OCI-LY1 (cell line): ENCODE data around the gene KIF16B.
"Not testable (repeated sequence)": the region's sequence is repeated elsewhere in the genome, so short reads cannot be mapped to it uniquely, and the experiment has no call there.

ENCODE experiments used
- H2AFZ ChIP-seq: fragments of 200-600 bp; sonication (generic), shearing (Covaris generic); 2 replicates; pipeline ENCODE4 v1.6.0; 2014; ENCODE audit warnings: antibody characterized with exemption, mild to moderate bottlenecking, low read length
- H3F3A ChIP-seq: fragments of 200-600 bp; sonication (generic), shearing (Covaris generic); 2 replicates; pipeline ENCODE4 v1.6.0; 2014; ENCODE audit warnings: mild to moderate bottlenecking, antibody characterized with exemption, low read length, moderate library complexity; ENCODE audit not compliant: insufficient read depth
- H3K27ac ChIP-seq: fragments of 200-600 bp; sonication (generic); 2 replicates; pipeline ENCODE4 v1.5.1; 2014; ENCODE audit warnings: low read length, mixed run types, mild to moderate bottlenecking, low read depth; ENCODE audit not compliant: poor library complexity, severe bottlenecking
- H3K27me3 ChIP-seq: fragments of 200-600 bp; sonication (generic); 2 replicates; pipeline ENCODE4 v1.6.0; 2014; ENCODE audit warnings: antibody characterized with exemption, mild to moderate bottlenecking, low read length, moderate library complexity; ENCODE audit not compliant: insufficient read depth
- H3K36me3 ChIP-seq: fragments of 200-600 bp; sonication (generic); 2 replicates; pipeline ENCODE4 v1.6.1; 2014; ENCODE audit warnings: mild to moderate bottlenecking, antibody characterized with exemption, low read length, moderate library complexity, mixed read lengths; ENCODE audit not compliant: insufficient read depth
- H3K4me1 ChIP-seq: fragments of 200-600 bp; sonication (generic); 2 replicates; pipeline ENCODE4 v1.5.1; 2014; ENCODE audit warnings: mild to moderate bottlenecking, low read length, moderate library complexity; ENCODE audit not compliant: insufficient read depth, severe bottlenecking
- H3K4me2 ChIP-seq: fragments of 200-600 bp; sonication (generic), shearing (Covaris generic); 2 replicates; pipeline ENCODE4 v1.6.1; 2014; ENCODE audit warnings: low read length
- H3K4me3 ChIP-seq: fragments of 200-600 bp; sonication (generic); 2 replicates; pipeline ENCODE4 v1.5.1; 2014; ENCODE audit warnings: low read length, low read depth, mild to moderate bottlenecking, mixed read lengths; ENCODE audit not compliant: poor library complexity, severe bottlenecking
- H3K79me2 ChIP-seq: fragments of 200-600 bp; shearing (Covaris generic); 2 replicates; pipeline ENCODE4 v1.6.1; 2016; ENCODE audit warnings: mixed run types, low read length, mixed read lengths; ENCODE audit not compliant: insufficient read depth
- H3K9ac ChIP-seq: fragments of 200-600 bp; sonication (generic), shearing (Covaris generic); 2 replicates; pipeline ENCODE4 v1.6.1; 2014; ENCODE audit warnings: mild to moderate bottlenecking, low read length, mixed read lengths
- H3K9me2 ChIP-seq: fragments of 200-600 bp; sonication (generic), shearing (Covaris generic); 2 replicates; pipeline ENCODE4 v1.6.1; 2014; ENCODE audit warnings: low read depth, mild to moderate bottlenecking, low read length, mixed read lengths
- H3K9me3 ChIP-seq: fragments of 200-600 bp; shearing (Covaris generic); 2 replicates; pipeline ENCODE4 v1.6.1; 2014; ENCODE audit warnings: low read length, mixed read lengths
- H4K20me1 ChIP-seq: fragments of 200-600 bp; sonication (generic), shearing (Covaris generic); 2 replicates; pipeline ENCODE4 v1.6.0; 2016; ENCODE audit warnings: mild to moderate bottlenecking, low read length; ENCODE audit not compliant: insufficient read depth
- CTCF ChIP-seq: fragments of 200-600 bp; sonication (generic), shearing (Covaris generic); IDR thresholded peaks from 2 replicates; pipeline ENCODE4 v1.5.1; 2017; ENCODE audit warnings: mild to moderate bottlenecking, antibody characterized with exemption, low read length, moderate library complexity, mixed read lengths
- EZH2 ChIP-seq: fragments of 200-600 bp; sonication (generic), shearing (Covaris generic); IDR thresholded peaks from 2 replicates; pipeline ENCODE4 v1.8.0; 2017; ENCODE audit warnings: borderline replicate concordance, mixed run types, mild to moderate bottlenecking, antibody characterized with exemption, low read length, moderate library complexity, mixed read lengths

Gene KIF16B

GRCh38 chr20:16444057-16444777, 129.0 kb downstream of the KIF16B start:
- Histone ChIP-seq H3K27ac (no peak overlapping the region), H4K20me1 (no peaks in the 10 kb centered on the region), H3K79me2 (no peaks in the 10 kb centered on the region), H2AFZ (no peak overlapping the region), H3K27me3 (no peaks in the 10 kb centered on the region), H3F3A (no peaks in the 10 kb centered on the region), H3K4me2 (no peak overlapping the region), H3K4me1 (no peaks in the 10 kb centered on the region), H3K36me3 (no peaks in the 10 kb centered on the region), H3K4me3 (no peak overlapping the region), H3K9me3 (no peaks in the 10 kb centered on the region), H3K9me2 (no peaks in the 10 kb centered on the region), H3K9ac (no peak overlapping the region)
- no peak for TF ChIP-seq CTCF
- TF ChIP-seq EZH2: no peak

- Histone ChIP-seq H3K4me1 (no peaks in the 10 kb centered on the region), H3K4me2 (no peak overlapping the region), H3K36me3 (no peaks in the 10 kb centered on the region), H3K79me2 (no peaks in the 10 kb centered on the region), H3K27me3 (no peaks in the 10 kb centered on the region), H3K9me2 (no peaks in the 10 kb centered on the region), H3K27ac (no peak overlapping the region), H3F3A (no peaks in the 10 kb centered on the region), H3K4me3 (no peak overlapping the region), H4K20me1 (no peaks in the 10 kb centered on the region), H3K9me3 (no peaks in the 10 kb centered on the region), H3K9ac (no peak overlapping the region), H2AFZ (no peak overlapping the region)
- TF ChIP-seq EZH2 (no peak), CTCF (no peak)
Observed at GRCh38 chr20:16441546-16442164, 131.6 kb downstream of the KIF16B start.

GRCh38 chr20:16440686-16441085, 132.6 kb downstream of the KIF16B start:
- H2AFZ ChIP-seq: no peak overlapping the region
- no peak overlapping the region for H3K27ac ChIP-seq
- H3K4me2 ChIP-seq: no peak overlapping the region
- H3K79me2 ChIP-seq: no peaks in the 10 kb centered on the region
- no peak overlapping the region for H3K4me3 ChIP-seq
- no peaks in the 10 kb centered on the region for H3K9me2 ChIP-seq
- no peak for TF ChIP-seq EZH2
- no peak for TF ChIP-seq CTCF
- H3F3A ChIP-seq: no peaks in the 10 kb centered on the region
- no peaks in the 10 kb centered on the region for H3K27me3 ChIP-seq
- H3K4me1 ChIP-seq: no peaks in the 10 kb centered on the region
- H3K9ac ChIP-seq: no peak overlapping the region
- H3K9me3 ChIP-seq: no peaks in the 10 kb centered on the region
- H4K20me1 ChIP-seq: no peaks in the 10 kb centered on the region
- no peaks in the 10 kb centered on the region for H3K36me3 ChIP-seq

- H3K4me1 ChIP-seq, H3F3A ChIP-seq, H3K9ac ChIP-seq, H3K27me3 ChIP-seq, H3K4me3 ChIP-seq, H3K9me2 ChIP-seq, H3K9me3 ChIP-seq, H2AFZ ChIP-seq, H3K4me2 ChIP-seq, H3K27ac ChIP-seq, H3K36me3 ChIP-seq, H3K79me2 ChIP-seq, H4K20me1 ChIP-seq: not testable (repeated sequence)
Observed at GRCh38 chr20:16439540-16439939, 133.7 kb downstream of the KIF16B start.
